GM13977 (cell line): ENCODE data around the gene SMOC1.
A peak's percentile ranks its signal among the peaks of the same experiment; 100 is the strongest.

Experiments
- DNase-seq: peaks from one replicate; pipeline ENCODE4 v3.0.0; 2012; ENCODE audit warnings: low spot score
- in situ Hi-C: fragments of 300-500 bp; cut with MboI; formaldehyde crosslinking; loops from one replicate; pipeline ENCODE4 v1.12.0; 2022; ENCODE audit warnings: low sequenced_read_pairs, low pct_unique_long_range_greater_than_20kb, mixed read lengths, inconsistent platforms; ENCODE audit not compliant: unreplicated experiment
- TF ChIP-seq, protein P1 (sequence below): IDR thresholded peaks from 2 replicates; pipeline ENCODE4 v1.5.1; 2012; ENCODE audit warnings: mild to moderate bottlenecking, control low read depth; ENCODE audit not compliant: insufficient read depth; ENCODE audit errors: extremely low read depth, missing control alignments

The SMOC1 gene

GRCh38 chr14:70019695-70020094, 140.5 kb downstream of the SMOC1 start:
- TF ChIP-seq, protein P1, sequence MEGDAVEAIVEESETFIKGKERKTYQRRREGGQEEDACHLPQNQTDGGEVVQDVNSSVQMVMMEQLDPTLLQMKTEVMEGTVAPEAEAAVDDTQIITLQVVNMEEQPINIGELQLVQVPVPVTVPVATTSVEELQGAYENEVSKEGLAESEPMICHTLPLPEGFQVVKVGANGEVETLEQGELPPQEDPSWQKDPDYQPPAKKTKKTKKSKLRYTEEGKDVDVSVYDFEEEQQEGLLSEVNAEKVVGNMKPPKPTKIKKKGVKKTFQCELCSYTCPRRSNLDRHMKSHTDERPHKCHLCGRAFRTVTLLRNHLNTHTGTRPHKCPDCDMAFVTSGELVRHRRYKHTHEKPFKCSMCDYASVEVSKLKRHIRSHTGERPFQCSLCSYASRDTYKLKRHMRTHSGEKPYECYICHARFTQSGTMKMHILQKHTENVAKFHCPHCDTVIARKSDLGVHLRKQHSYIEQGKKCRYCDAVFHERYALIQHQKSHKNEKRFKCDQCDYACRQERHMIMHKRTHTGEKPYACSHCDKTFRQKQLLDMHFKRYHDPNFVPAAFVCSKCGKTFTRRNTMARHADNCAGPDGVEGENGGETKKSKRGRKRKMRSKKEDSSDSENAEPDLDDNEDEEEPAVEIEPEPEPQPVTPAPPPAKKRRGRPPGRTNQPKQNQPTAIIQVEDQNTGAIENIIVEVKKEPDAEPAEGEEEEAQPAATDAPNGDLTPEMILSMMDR, result no peak
- in situ Hi-C loops, result loop anchor here (10.0 kb wide), 1 partner anchor 205 kb away; no protein-coding TSS in a partner anchor
- no peak for DNase-seq

DNA sequence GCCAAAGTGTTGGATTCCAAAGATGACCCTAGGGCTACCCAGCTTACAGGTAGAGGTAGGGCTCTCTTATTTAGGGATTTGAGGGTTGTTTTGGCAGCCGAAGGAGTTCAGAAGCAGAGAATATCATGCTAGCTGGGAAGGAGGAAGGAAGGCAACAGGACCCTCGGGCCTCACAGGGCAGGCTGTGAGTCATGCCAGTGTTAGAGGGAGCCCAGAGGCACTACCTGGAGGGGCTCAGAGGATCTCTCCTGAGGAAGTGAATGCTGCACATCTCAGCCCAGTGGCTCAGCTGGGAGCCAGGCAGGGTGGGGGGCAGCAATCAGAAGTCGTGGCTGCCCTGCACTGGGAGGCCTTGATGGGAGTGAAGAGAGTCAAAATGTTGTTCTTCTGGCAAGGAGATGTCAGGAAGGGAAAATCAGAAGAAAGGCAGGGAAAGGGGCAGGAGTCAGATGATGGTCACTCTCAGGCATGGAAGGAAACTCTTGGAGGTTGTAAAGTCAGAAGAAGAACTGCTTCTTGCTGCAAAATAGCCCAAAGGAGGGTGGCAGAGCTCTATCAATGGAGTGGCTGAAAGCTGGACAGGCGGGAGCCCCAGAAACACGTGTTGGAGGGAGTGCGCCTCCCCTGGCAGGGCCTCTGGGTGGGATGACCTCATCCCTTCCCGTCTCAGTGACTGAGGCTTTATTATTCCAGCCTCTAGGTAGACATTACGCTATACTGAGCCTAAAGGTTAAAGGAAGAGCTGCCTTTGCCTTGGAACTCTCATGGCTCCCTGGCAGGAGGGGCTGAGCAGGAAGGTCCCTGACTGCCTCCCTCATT, 141.3 kb downstream of the SMOC1 start:
- in situ Hi-C loops, result loop anchor here (10.0 kb wide), 1 partner anchor 206 kb away; no protein-coding TSS in a partner anchor
- no peak for DNase-seq
- TF ChIP-seq, protein P1, result no peak

DNA sequence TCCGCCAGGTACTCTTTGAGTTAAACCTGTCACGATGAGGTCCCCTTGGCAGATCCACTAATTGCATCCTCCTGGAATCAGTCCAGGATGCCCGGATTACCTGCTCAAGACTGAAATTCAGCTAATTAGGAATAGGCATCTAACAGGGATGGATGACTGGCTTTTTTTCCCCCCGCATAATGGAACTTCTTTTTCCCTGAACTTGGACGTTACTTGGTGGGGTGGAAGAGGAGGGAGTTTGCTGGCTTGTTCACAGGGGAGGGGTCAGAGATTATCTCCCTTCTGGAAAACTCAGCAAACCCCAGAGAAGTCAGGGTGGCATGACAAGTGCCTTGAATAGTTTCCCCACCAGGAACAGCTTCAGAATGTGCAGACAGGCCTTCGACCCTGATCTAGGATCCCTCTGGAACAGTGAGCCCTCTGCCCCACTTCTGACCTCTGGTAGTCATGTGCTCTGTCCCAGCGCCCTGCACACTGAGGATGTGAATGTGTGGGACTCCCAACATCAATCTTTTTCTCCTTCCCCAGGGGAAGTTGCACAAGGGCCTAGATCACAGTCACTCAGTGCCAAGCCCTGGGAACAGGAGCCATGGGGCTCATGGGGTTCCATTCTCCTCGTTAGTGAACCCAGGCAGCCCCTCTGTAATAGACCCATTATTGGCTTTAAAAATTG, 142.5 kb downstream of the SMOC1 start:
- DNase-seq, result no peak
- TF ChIP-seq, protein P1, result no peak
- in situ Hi-C loops, result loop anchor here (10.0 kb wide), 1 partner anchor 207 kb away; no protein-coding TSS in a partner anchor

DNA sequence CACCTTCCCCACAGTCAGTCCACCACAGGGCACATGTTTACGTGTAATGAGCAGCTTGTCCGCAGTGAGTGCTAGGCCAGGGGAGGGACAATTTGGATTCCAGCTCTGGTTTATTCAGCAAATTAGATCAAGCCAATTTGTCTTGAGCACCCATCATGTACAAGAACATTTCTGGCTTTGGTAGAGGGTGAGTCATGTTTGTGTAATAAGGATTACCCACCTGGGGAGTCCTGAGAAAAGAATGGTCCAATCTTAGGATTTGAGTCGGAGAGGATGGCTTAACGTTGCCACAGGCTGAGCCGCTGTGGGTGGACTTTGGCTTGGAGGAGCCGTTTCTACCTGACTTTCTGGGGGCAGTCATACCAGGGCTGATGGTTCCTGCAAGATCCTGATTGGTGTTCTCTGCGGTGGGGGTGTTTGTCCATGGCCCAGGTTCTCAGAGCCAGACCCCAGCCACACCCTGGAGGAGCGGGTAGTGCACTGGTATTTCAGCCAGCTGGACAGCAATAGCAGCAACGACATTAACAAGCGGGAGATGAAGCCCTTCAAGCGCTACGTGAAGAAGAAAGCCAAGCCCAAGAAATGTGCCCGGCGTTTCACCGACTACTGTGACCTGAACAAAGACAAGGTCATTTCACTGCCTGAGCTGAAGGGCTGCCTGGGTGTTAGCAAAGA, 143.7 kb downstream of the SMOC1 start:
- no peak for DNase-seq
- TF ChIP-seq, protein P1, result no peak
- in situ Hi-C loops, result loop anchor here (10.0 kb wide), 1 partner anchor 208 kb away; no protein-coding TSS in a partner anchor

- in situ Hi-C loops, result loop anchor here (10.0 kb wide), 1 partner anchor 209 kb away; no protein-coding TSS in a partner anchor
- TF ChIP-seq, protein P1, result no peak
- DNase-seq, result no peak
Measured at GRCh38 chr14:70023871-70024270, 144.7 kb downstream of the SMOC1 start.

GRCh38 chr14:70027785-70028428, 148.7 kb downstream of the SMOC1 start:
- TF ChIP-seq, protein P1, result peak; percentile 97
- DNase-seq, result peak; percentile 84
- in situ Hi-C loops, result loop anchor here (10.0 to 25.0 kb wide), 2 partner anchors 213 to 441 kb away; no protein-coding TSS in a partner anchor
